Spleen (tissue), 7 donors: ENCODE measurements around the gene TMEM131L.

Experiments used
- POLR2AphosphoS5 ChIP-seq, 3 donors: sonication (generic); formaldehyde crosslinking; IDR thresholded peaks; one replicate each; pipeline ENCODE4 v1.5.1; 2017; ENCODE audit warnings: antibody characterized with exemption in 3 of 3
- TF ChIP-seq, protein P1 (sequence below), 11 experiments: fragments of 200-600 bp in 7 of 11; fragments of 450-650 bp in 4 of 11; sonication (generic) in 4 of 11; IDR thresholded peaks in 8 of 11; conservative IDR thresholded peaks in 3 of 11; 1 replicate in 7 of 11; 2 replicates in 4 of 11; pipeline versions ENCODE4 v1.4.0 to v1.8.0; 2016 to 2021; ENCODE audit warnings: antibody characterized with exemption in 11 of 11, inconsistent platforms in 4 of 11, mild to moderate bottlenecking in 1 of 11
- donor health status: DM: no; HTN: no; CAD: no; lungs with moderate emphysema.
- donor health status: DM: no; HTN: no; CAD: no.
- donor health status: DM: no; HTN: no; CAD: no.

DNA sequence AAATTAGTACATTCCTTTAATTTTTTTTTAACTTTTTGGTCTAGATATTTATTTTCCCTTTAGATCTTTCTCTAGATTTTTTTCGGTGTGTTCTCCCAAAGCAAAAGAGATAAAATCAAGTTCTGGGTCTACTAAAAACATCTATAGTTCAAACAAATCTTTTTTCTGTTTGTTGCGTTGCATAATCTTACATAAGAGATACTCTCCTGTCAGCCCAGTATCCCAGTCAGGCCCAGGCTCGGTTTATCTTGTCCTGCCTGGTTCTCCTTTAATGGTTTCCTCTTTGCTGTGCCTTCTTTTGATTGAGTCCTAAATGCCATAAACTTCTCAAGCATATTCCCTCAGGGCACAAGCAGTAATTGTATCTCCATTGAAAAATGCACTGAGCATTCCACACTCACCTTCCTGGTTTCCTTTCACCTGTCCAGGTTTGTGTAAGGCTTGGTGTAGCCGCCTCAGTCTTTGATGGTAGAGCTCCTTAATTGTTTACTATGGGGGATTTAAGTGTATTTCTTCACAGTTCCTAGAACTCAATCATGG lies 104.9 kb downstream of the TMEM131L start:
- TF ChIP-seq, protein P1, sequence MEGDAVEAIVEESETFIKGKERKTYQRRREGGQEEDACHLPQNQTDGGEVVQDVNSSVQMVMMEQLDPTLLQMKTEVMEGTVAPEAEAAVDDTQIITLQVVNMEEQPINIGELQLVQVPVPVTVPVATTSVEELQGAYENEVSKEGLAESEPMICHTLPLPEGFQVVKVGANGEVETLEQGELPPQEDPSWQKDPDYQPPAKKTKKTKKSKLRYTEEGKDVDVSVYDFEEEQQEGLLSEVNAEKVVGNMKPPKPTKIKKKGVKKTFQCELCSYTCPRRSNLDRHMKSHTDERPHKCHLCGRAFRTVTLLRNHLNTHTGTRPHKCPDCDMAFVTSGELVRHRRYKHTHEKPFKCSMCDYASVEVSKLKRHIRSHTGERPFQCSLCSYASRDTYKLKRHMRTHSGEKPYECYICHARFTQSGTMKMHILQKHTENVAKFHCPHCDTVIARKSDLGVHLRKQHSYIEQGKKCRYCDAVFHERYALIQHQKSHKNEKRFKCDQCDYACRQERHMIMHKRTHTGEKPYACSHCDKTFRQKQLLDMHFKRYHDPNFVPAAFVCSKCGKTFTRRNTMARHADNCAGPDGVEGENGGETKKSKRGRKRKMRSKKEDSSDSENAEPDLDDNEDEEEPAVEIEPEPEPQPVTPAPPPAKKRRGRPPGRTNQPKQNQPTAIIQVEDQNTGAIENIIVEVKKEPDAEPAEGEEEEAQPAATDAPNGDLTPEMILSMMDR (IDR thresholded peaks at IDR 0.05 in 8 of 11, conservative IDR thresholded peaks at IDR 0.05 in 3 of 11) = no peak
- TF ChIP-seq POLR2AphosphoS5 (IDR thresholded peaks at IDR 0.05) = no peak
